NCI-H748 (cell line): ENCODE measurements around the gene ATP6V0B.

Source experiments
- DNase-seq: peaks from one replicate; lab custom pipeline; 2025; ENCODE audit not compliant: unreplicated experiment; lab: John Stamatoyannopoulos, UW

Gene ATP6V0B

GRCh38 chr1:43974443-43975248 lies at the start of gene ATP6V0B:
TSS of gene ATP6V0B (plus strand) at chr1:43974960. CDS start at chr1:43975041, 81 bp downstream.
- peak; percentile 99 for DNase-seq

GRCh38 chr1:43925846-43926245 lies 48.9 kb upstream of the ATP6V0B start:
- peak; percentile 26 for DNase-seq

GRCh38 chr1:43930168-43930948 lies 44.4 kb upstream of the ATP6V0B start:
- DNase-seq, result peak; percentile 48

- no peak for DNase-seq
Measured at GRCh38 chr1:43930949-43931275, 43.8 kb upstream of the ATP6V0B start.

- DNase-seq, result no peak
Measured at GRCh38 chr1:43931711-43932660, 42.8 kb upstream of the ATP6V0B start.

- peak; percentile 80 for DNase-seq
Measured at GRCh38 chr1:43932786-43933385, 41.9 kb upstream of the ATP6V0B start.

GRCh38 chr1:43933386-43934100 lies 41.2 kb upstream of the ATP6V0B start, which contains the start of gene ARTN:
TSS of gene ARTN (plus strand) at chr1:43933801. CDS start at chr1:43935657, 1,856 bp downstream.
- peak; percentile 82 for DNase-seq

GRCh38 chr1:43934101-43934985 lies 40.4 kb upstream of the ATP6V0B start:
- DNase-seq, result peak; percentile 91

- DNase-seq, result no peak
Measured at GRCh38 chr1:43934986-43935324, 39.8 kb upstream of the ATP6V0B start.

- peak; percentile 63 for DNase-seq
Measured at GRCh38 chr1:43935711-43936427, 38.9 kb upstream of the ATP6V0B start.

GRCh38 chr1:43936431-43937151 lies 38.2 kb upstream of the ATP6V0B start:
- DNase-seq, result peak; percentile 80

GRCh38 chr1:43937179-43937865 lies 37.4 kb upstream of the ATP6V0B start:
- no peak for DNase-seq

- no peak for DNase-seq
Measured at GRCh38 chr1:43938383-43938782, 36.4 kb upstream of the ATP6V0B start.

GRCh38 chr1:43938892-43939587 lies 35.7 kb upstream of the ATP6V0B start:
- DNase-seq, result no peak

- DNase-seq, result no peak
Measured at GRCh38 chr1:43942411-43942810, 32.3 kb upstream of the ATP6V0B start.

- no peak for DNase-seq
Measured at GRCh38 chr1:43944860-43945259, 29.9 kb upstream of the ATP6V0B start.
